Transverse colon (tissue), 4 donors: Measurements from ENCODE around the gene NEU1. TPM values are rescaled to one million over a fixed set of nuclear protein-coding genes. Genes with fewer than 3 reads are reported as not detected.
"Not testable (repeated sequence)": the region's sequence is repeated elsewhere in the genome, so short reads cannot be mapped to it uniquely, and the experiment has no call there.

Experiments
- DNase-seq: peaks from one replicate; pipeline ENCODE4 v3.0.0-alpha.2; 2019
- H3K27ac ChIP-seq, 4 donors: fragments of 200-600 bp; sonication (generic); 2 replicates each; pipeline ENCODE4 v1.5.1; 2016 to 2018; ENCODE audit warnings: inconsistent platforms in 4 of 4
- H3K27me3 ChIP-seq: fragments of 200-600 bp; sonication (generic); 2 replicates; pipeline ENCODE4 v1.5.1; 2017; ENCODE audit warnings: inconsistent platforms
- H3K36me3 ChIP-seq, 4 donors: fragments of 200-600 bp; sonication (generic); 2 replicates each; pipeline ENCODE4 v1.5.1; 2017 to 2019; ENCODE audit warnings: inconsistent platforms in 4 of 4
- H3K4me1 ChIP-seq, 4 donors: fragments of 200-600 bp; sonication (generic); 2 replicates each; pipeline ENCODE4 v1.5.1; 2017 to 2020; ENCODE audit warnings: inconsistent platforms in 4 of 4
- H3K4me3 ChIP-seq, 4 donors: fragments of 200-600 bp; sonication (generic); 1 replicate in 1 of 4; 2 replicates in 3 of 4; pipeline versions ENCODE4 v1.5.1 to v1.6.1; 2017 to 2019; ENCODE audit warnings: inconsistent platforms in 4 of 4
- H3K9me3 ChIP-seq, 2 donors: fragments of 200-600 bp; sonication (generic); 2 replicates each; pipeline ENCODE4 v1.5.1; 2017 to 2019; ENCODE audit warnings: inconsistent platforms in 2 of 2
- EP300 ChIP-seq: sonication (generic); formaldehyde crosslinking; IDR thresholded peaks from one replicate; pipeline ENCODE4 v1.6.1; 2017; ENCODE audit warnings: antibody characterized with exemption, low read depth
- POLR2A ChIP-seq: fragments of 450-650 bp; IDR thresholded peaks from one replicate; pipeline ENCODE4 v1.6.1; 2016; ENCODE audit warnings: antibody characterized with exemption, mild to moderate bottlenecking, moderate library complexity
- POLR2AphosphoS5 ChIP-seq, 3 donors: sonication (generic); formaldehyde crosslinking; IDR thresholded peaks; one replicate each; pipeline ENCODE4 v1.6.1; 2016; ENCODE audit warnings: antibody characterized with exemption in 3 of 3
- WGBS, 2 donors: methylation state at CpG; one replicate each; pipeline ENCODE4 v1.1.5; 2018; ENCODE audit warnings: low coverage in 1 of 2; 5-methylcytosine and 5-hydroxymethylcytosine counted together
- in situ Hi-C, 4 donors: fragments of 200-750 bp; cut with MboI; loops; one replicate each; pipeline versions ENCODE4 v1.15.0 to v1.15.1; 2017; ENCODE audit warnings: low sequenced_read_pairs in 3 of 4, low pct_ligation_motif_present in 1 of 4, low pct_unique_long_range_greater_than_20kb in 1 of 4
- intact Hi-C: fragments of 100-400 bp; cut with DNase I; formaldehyde crosslinking; loops from one replicate; pipeline ENCODE4 v1.15.1; 2023; ENCODE audit warnings: low total_unique reads
- total RNA-seq, 4 donors: library from RNA; depleted of rRNA; stranded (reverse); fragments of >200 nt; gene quantifications; one replicate each; pipeline ENCODE4 v1.1.0, GENCODE V29; 2016
- TF ChIP-seq, protein P1 (sequence below), 5 experiments: fragments of 200-600 bp in 3 of 5; fragments of 450-650 bp in 2 of 5; sonication (generic) in 3 of 5; IDR thresholded peaks; 1 replicate in 2 of 5; 2 replicates in 3 of 5; pipeline ENCODE4 v1.5.1; 2016 to 2017; ENCODE audit warnings: antibody characterized with exemption in 5 of 5, inconsistent platforms in 3 of 5, mild to moderate bottlenecking in 2 of 5, moderate library complexity in 1 of 5

The NEU1 gene
- total RNA-seq, 4 donors from 2014 or later, result 21.1 to 88.7 (median 65.4) TPM

DNA sequence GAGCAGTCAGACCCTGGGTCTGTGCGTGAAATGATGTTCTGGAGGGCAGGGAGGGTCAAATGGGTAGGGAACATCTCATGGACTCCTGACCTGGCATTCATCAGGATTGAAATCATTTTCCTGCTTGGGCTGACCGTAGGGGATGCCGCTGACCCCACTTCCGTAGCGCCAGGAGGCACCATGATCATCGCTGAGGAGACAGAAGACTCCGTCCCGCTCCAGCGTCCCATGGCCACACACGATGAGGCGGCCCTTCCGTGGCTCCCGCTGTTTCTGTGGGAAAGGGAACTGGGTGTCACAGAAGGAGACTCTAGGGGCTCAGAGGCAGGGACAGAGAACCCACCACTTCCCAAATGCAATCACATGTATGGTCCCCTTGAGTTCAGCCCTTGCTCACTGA is 2.3 kb downstream of the NEU1 start:
- Histone ChIP-seq H3K27me3 (no peaks in the 10 kb centered on the region), H3K27ac (no peak overlapping the region), H3K36me3 (peaks cover 0 to 15% (median 7%) of the 10 kb centered on the region in 4 donors), H3K4me3 (no peak overlapping the region), H3K4me1 (peaks cover 7 to 22% (median 10%) of the 10 kb centered on the region in 4 donors), H3K9me3 (no peaks in the 10 kb centered on the region)
- in situ Hi-C loops (no loop called here), intact Hi-C loops (loop anchor here (5.0 kb wide), 1 partner anchor 1183 kb away; no protein-coding TSS in a partner anchor)
- WGBS, 2 donors, result 90% methylated on average over 13 of the region's 13 CpGs; no CpG with 5 or more reads in 1 of the 2 donors
- DNase-seq, result no peak
- TF ChIP-seq POLR2AphosphoS5 (IDR thresholded peaks at IDR 0.05) (no peak), EP300 (no peak), POLR2A (no peak)
- TF ChIP-seq, protein P1, sequence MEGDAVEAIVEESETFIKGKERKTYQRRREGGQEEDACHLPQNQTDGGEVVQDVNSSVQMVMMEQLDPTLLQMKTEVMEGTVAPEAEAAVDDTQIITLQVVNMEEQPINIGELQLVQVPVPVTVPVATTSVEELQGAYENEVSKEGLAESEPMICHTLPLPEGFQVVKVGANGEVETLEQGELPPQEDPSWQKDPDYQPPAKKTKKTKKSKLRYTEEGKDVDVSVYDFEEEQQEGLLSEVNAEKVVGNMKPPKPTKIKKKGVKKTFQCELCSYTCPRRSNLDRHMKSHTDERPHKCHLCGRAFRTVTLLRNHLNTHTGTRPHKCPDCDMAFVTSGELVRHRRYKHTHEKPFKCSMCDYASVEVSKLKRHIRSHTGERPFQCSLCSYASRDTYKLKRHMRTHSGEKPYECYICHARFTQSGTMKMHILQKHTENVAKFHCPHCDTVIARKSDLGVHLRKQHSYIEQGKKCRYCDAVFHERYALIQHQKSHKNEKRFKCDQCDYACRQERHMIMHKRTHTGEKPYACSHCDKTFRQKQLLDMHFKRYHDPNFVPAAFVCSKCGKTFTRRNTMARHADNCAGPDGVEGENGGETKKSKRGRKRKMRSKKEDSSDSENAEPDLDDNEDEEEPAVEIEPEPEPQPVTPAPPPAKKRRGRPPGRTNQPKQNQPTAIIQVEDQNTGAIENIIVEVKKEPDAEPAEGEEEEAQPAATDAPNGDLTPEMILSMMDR (IDR thresholded peaks at IDR 0.05), result no peak

DNA sequence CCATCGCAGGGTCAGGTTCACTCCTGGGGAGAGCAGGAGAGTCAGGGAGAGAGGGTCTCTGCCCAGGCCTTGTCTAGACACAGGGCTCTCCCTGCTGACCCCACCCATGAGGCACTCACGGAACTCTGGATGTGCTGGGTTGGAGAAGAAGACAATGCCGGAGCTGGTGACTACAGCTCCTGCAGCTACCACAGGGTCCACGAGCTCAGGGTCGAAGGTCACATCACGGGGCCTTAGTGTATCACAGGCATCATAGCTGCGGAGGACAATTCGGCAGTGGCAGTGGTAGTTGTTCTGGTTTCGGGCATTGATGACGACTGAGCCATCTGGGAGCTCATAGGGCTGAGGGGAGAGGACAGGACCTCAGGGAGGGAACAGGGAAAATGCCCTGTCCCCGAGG is 2.7 kb downstream of the NEU1 start:
- WGBS, 2 donors, result 92% methylated on average over 11 of the region's 11 CpGs; no CpG with 5 or more reads in 1 of the 2 donors
- no peak for DNase-seq

DNA sequence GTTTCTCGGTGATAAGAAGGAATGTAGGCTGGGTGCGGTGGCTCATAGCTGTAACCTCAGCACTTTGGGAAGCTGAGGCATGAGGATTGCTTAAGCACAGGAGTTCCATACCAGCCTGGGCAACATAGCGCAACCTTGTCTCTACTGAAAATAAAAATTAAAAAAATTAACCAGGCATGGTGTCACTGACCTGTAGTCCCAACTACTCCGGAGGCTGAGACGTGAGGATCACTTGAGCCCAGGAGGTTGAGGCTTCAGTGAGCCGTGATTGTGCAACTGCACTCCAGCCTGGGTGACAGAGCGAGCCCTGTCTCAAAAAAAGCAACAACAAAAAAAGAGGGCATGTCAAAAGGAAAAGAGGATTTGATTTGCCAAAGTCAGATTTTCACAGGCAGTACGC is 3.9 kb downstream of the NEU1 start:
- DNase-seq, result no peak
- TF ChIP-seq POLR2AphosphoS5 (IDR thresholded peaks at IDR 0.05) (no peak), EP300 (no peak), POLR2A (no peak)
- TF ChIP-seq, protein P1 (IDR thresholded peaks at IDR 0.05), result no peak
- no peaks in the 10 kb centered on the region for H3K27me3 ChIP-seq
- H3K36me3 ChIP-seq, result peaks cover 0 to 15% (median 7%) of the 10 kb centered on the region in 4 donors
- WGBS, 2 donors, result 91 to 97% methylated on average over 8 of the region's 8 CpGs
- no peak overlapping the region for H3K27ac ChIP-seq
- intact Hi-C loops (no loop called here), in situ Hi-C loops (no loop called here)
- no peaks in the 10 kb centered on the region for H3K9me3 ChIP-seq
- peaks cover 7 to 16% (median 8%) of the 10 kb centered on the region in 4 donors for H3K4me1 ChIP-seq
- no peak overlapping the region for H3K4me3 ChIP-seq

More for the DNA sequence above, 2.7 kb downstream of the NEU1 start:
- TF ChIP-seq POLR2AphosphoS5 (IDR thresholded peaks at IDR 0.05) (no peak), EP300 (no peak), POLR2A (no peak)
- TF ChIP-seq, protein P1 (IDR thresholded peaks at IDR 0.05), result no peak
- Histone ChIP-seq H3K27me3 (no peaks in the 10 kb centered on the region), H3K36me3 (peaks cover 0 to 15% (median 7%) of the 10 kb centered on the region in 4 donors), H3K4me3 (no peak overlapping the region), H3K9me3 (no peaks in the 10 kb centered on the region), H3K4me1 (peaks cover 7 to 22% (median 10%) of the 10 kb centered on the region in 4 donors), H3K27ac (no peak overlapping the region)
- in situ Hi-C loops (no loop called here), intact Hi-C loops (loop anchor here (5.0 kb wide), 1 partner anchor 1183 kb away; no protein-coding TSS in a partner anchor)

DNA sequence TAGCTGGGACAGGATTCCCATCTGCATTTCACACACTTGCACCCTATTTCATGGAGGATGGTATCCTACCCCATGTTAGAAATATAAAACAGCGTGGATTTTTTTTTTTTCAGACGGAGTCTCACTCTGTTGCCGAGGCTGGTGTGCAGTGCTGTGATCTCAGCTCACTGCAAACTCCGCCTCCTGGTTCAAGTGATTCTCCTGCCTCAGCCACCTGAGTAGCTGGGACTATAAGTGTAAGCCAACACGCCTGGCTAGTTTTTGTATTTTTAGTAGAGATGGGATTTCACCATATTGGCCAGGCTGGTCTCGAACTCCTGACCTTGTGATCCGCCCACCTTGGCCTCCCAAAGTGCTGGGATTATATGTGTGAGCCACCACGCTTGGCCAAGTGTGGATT is 4.8 kb downstream of the NEU1 start:
- peaks cover 0 to 15% (median 7%) of the 10 kb centered on the region in 4 donors for H3K36me3 ChIP-seq
- H3K4me3 ChIP-seq, H3K4me1 ChIP-seq, H3K9me3 ChIP-seq, DNase-seq, H3K27ac ChIP-seq, in situ Hi-C loops, intact Hi-C loops, H3K27me3 ChIP-seq: not testable (repeated sequence)
- WGBS, 2 donors, result 92 to 93% methylated on average over 4 to 8 of the region's 8 CpGs

DNA sequence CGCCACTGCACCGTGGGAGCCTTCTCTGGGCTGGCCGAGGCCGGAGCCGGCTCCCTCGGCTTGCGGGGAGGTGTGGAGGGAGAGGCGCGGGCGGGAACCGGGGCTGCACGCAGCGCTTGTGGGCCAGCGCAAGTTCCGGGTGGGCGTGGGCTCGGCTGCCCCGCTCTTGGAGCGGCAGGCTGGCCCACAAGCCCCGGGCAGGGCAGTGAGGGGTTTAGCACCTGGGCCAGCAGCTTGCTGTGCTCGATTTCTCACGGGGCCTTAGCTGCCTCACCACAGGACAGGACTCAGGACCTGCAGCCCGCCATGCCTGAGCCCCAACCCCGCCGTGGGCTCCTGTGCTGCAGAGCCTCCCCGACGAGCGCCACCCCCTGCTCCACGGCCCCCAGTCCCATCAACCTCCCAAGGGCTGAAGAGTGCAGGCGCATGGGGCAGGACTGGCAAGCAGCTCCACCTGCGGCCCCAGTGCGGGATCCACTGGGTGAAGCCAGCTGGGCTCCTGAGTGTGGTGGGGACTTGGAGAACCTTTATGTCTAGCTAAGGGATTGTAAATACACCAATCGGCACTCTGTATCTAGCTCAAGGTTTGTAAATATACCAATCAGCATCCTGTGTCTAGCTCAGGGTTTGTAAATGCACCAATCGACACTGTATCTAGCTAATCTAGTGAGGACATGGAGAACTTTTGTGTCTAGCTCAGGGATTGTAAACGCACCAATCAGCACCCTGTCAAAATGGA is 10.5 kb downstream of the NEU1 start:
- H3K4me1 ChIP-seq, in situ Hi-C loops, H3K27ac ChIP-seq, H3K4me3 ChIP-seq, H3K27me3 ChIP-seq, intact Hi-C loops, DNase-seq, H3K36me3 ChIP-seq, H3K9me3 ChIP-seq: not testable (repeated sequence)
- WGBS, 2 donors, result 93% methylated on average over 29 of the region's 35 CpGs; no CpG with 5 or more reads in 1 of the 2 donors
